ENCODE measurements around the gene STRBP.
"Not testable (repeated sequence)": the region's sequence is repeated elsewhere in the genome, so short reads cannot be mapped to it uniquely, and the experiment has no call there.

STRBP gene

DNA sequence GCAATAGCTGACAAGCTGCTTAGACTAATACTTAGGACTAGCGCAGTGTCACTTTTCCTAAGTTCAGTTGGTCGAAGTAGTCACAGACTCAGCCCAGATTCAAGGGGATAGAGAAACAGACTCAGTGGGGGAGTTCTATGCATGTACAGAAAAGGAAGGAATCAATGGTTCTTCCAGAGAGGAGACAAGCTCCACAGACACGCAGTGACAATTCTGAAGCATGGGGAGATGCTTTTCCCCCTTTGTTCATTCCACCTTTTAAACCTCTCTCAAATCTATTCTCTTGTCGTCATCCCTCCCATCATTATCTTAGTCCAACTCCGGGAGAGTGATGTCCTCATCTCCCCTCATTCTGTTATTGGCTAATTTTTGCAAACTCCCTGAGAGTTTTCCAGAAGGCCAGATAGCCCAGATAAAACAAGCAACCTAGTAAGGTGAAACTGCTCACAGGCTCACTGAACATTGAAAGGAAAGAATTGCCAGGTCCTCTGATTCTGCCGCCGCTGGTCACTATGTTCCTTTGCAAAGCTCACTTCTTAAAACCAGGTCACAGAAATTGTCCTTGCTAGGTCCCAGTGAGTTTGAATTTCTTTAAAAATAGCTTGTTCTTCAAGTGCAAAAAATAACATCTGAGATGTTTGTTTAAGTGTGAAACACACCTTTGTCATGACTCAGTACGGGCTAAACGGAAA, 13.4 kb upstream of the STRBP start:
- no peak overlapping the region for H3K4me3 ChIP-seq (ENCODE audit: low read depth, low read length)
- H3K36me3 ChIP-seq (ENCODE audit: control insufficient read depth, insufficient read depth, low read length) = no peaks in the 10 kb centered on the region
- H3K4me1 ChIP-seq (ENCODE audit: control insufficient read depth, insufficient read depth, low read length) = no peaks in the 10 kb centered on the region
- no peaks in the 10 kb centered on the region for H3K27me3 ChIP-seq (ENCODE audit: control insufficient read depth, insufficient read depth, low read length)
- no peak overlapping the region for H3K9ac ChIP-seq (ENCODE audit: low read depth, low read length)
- H3K9me3 ChIP-seq (ENCODE audit: control insufficient read depth, insufficient read depth, low read length) = no peaks in the 10 kb centered on the region

DNA sequence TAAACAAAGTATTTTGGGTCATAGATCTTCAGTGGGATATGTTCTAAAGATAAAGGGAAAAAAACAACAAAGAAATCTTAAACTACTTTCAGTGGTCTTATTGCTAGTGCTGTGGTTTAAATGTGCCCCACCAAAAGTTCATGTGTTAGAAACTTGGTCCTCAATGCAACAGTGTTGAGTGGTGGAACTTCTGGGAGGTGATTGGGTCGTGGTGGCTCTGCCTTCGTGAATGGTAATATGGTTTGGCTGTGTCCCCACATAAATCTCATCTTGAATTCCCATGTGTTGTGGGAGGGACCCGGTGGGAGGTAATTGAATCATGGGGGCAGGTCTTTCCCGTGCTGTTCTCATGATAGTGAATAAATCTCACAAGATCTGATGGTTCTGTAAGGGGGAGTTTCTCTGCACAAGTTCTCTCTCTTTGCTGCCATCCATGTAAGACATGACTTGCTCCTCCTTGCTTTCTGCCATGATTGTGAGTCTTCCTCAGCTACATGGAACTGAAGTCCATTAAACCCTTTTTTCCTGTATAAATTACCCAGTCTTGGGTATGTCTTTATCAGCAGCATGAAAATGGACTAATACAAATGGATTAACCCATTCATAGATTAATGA, 10.6 kb upstream of the STRBP start:
- not testable (repeated sequence) for H3K36me3 ChIP-seq (ENCODE audit: control insufficient read depth, insufficient read depth, low read length); H3K4me1 ChIP-seq (ENCODE audit: control insufficient read depth, insufficient read depth, low read length); H3K27me3 ChIP-seq (ENCODE audit: control insufficient read depth, insufficient read depth, low read length); H3K9ac ChIP-seq (ENCODE audit: low read depth, low read length); H3K4me3 ChIP-seq (ENCODE audit: low read depth, low read length); H3K9me3 ChIP-seq (ENCODE audit: control insufficient read depth, insufficient read depth, low read length)

DNA sequence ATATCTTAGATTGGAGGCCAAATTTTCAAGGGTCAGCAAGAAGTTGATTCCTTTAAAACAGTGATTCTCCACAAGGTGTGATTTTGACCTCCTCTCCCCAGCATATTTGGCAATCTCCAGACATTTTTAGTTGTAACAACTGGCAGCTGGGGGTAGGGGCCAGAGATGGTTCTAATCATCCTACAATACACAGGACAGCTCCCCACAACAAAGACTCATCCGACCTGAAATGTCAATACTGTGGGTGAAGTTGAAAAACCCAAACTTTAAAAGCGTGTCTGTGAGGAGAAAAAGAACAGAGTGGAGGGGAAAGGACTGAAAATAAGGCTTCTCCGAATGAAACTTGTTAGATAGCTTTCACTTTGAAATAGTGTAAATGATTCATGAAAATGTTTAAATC, 10.0 kb upstream of the STRBP start:
- no peak overlapping the region for H3K9ac ChIP-seq (ENCODE audit: low read depth, low read length)
- H3K36me3 ChIP-seq (ENCODE audit: control insufficient read depth, insufficient read depth, low read length) = no peaks in the 10 kb centered on the region
- no peaks in the 10 kb centered on the region for H3K27me3 ChIP-seq (ENCODE audit: control insufficient read depth, insufficient read depth, low read length)
- H3K4me3 ChIP-seq (ENCODE audit: low read depth, low read length) = no peak overlapping the region
- no peaks in the 10 kb centered on the region for H3K9me3 ChIP-seq (ENCODE audit: control insufficient read depth, insufficient read depth, low read length)
- H3K4me1 ChIP-seq (ENCODE audit: control insufficient read depth, insufficient read depth, low read length) = peaks cover 7% of the 10 kb centered on the region

DNA sequence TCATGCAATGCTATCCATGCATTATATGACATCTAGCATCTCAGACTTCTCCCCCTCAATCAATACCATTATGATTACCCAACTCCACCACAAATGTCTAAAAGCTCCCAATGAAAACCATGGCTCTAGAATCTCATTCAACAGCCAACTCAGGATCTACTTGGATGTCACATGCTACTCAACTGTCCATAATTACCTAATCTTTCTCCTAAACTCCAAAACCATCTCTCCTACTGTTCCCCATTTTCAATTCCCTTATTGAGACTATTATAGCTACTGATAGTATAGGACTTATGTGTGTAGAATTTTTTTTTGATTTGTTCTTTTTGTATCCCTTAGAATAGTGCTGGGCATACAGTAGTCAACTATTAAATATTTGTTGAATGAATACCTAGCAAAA, 8.2 kb upstream of the STRBP start:
- Histone ChIP-seq H3K4me3 (ENCODE audit: low read depth, low read length) (no peak overlapping the region), H3K27me3 (ENCODE audit: control insufficient read depth, insufficient read depth, low read length) (no peaks in the 10 kb centered on the region), H3K9me3 (ENCODE audit: control insufficient read depth, insufficient read depth, low read length) (no peaks in the 10 kb centered on the region), H3K4me1 (ENCODE audit: control insufficient read depth, insufficient read depth, low read length) (peaks cover 7% of the 10 kb centered on the region), H3K36me3 (ENCODE audit: control insufficient read depth, insufficient read depth, low read length) (no peaks in the 10 kb centered on the region), H3K9ac (ENCODE audit: low read depth, low read length) (no peak overlapping the region)

DNA sequence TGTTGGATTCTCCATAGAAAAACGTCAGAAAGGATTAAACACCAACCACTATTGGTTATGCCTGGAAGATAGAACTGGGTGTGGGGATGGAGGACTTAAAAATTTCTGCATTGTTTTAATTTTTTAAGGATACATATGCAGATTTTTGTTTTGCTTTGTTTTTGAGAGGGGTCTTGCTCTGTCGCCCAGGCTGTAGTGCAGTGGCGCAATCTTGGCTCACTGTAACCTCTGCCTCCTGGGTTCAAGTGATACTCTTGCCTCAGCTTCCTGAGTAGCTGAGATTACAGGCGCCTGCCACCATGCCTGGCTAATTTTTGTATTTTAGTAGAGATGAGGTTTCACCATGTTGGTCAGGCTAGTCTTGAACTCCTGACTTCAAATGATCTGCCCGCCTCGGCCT, 2.7 kb upstream of the STRBP start:
- H3K4me1 ChIP-seq (ENCODE audit: control insufficient read depth, insufficient read depth, low read length); H3K9me3 ChIP-seq (ENCODE audit: control insufficient read depth, insufficient read depth, low read length); H3K9ac ChIP-seq (ENCODE audit: low read depth, low read length); H3K4me3 ChIP-seq (ENCODE audit: low read depth, low read length); H3K36me3 ChIP-seq (ENCODE audit: control insufficient read depth, insufficient read depth, low read length); H3K27me3 ChIP-seq (ENCODE audit: control insufficient read depth, insufficient read depth, low read length): not testable (repeated sequence)

DNA sequence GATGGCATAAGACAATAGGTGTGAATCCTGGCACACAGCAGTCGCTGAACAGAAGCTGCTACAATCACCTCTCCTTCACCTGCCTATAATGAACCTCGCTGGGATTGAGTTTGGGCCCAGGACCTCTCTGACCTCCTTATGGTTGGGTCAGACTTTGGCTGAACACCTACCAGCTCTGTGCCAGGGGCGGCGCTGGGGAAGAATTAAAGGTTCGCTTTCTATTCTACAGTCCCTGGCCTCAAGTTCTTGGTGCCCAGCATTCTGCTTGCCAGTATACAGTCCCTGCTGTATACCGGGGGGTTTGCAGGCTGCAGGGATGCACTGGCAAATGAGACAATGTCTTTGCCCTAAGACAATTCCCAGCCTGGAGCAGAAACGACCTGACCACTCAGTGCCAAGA, 895 bp upstream of the STRBP start:
- H3K4me3 ChIP-seq (ENCODE audit: low read depth, low read length) = peak overlapping the region; percentile 79
- peaks cover 4% of the 10 kb centered on the region for H3K27me3 ChIP-seq (ENCODE audit: control insufficient read depth, insufficient read depth, low read length)
- H3K9ac ChIP-seq (ENCODE audit: low read depth, low read length) = peak overlapping the region; percentile 70
- no peaks in the 10 kb centered on the region for H3K9me3 ChIP-seq (ENCODE audit: control insufficient read depth, insufficient read depth, low read length)
- no peaks in the 10 kb centered on the region for H3K36me3 ChIP-seq (ENCODE audit: control insufficient read depth, insufficient read depth, low read length)
- peaks cover 8% of the 10 kb centered on the region for H3K4me1 ChIP-seq (ENCODE audit: control insufficient read depth, insufficient read depth, low read length)

DNA sequence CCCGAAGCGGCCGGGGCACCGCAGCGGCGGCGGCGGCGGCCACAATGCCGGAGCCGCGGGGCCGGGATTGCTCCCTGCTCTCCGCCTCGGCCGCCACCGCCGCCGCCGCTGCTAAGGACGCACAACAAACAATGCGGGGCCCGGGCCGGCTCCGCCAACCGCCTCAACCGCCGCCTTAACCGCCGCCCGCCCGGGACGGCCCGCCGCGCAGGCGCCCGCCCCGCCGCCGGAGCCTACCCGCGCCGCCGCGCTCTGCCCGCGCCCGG, 254 bp downstream of the STRBP start:
- Histone ChIP-seq H3K4me3 (ENCODE audit: low read depth, low read length) (peak overlapping the region; percentile 66), H3K27me3 (ENCODE audit: control insufficient read depth, insufficient read depth, low read length) (peaks cover 4% of the 10 kb centered on the region), H3K36me3 (ENCODE audit: control insufficient read depth, insufficient read depth, low read length) (no peaks in the 10 kb centered on the region), H3K9ac (ENCODE audit: low read depth, low read length) (no peak overlapping the region), H3K4me1 (ENCODE audit: control insufficient read depth, insufficient read depth, low read length) (peaks cover 13% of the 10 kb centered on the region), H3K9me3 (ENCODE audit: control insufficient read depth, insufficient read depth, low read length) (no peaks in the 10 kb centered on the region)

DNA sequence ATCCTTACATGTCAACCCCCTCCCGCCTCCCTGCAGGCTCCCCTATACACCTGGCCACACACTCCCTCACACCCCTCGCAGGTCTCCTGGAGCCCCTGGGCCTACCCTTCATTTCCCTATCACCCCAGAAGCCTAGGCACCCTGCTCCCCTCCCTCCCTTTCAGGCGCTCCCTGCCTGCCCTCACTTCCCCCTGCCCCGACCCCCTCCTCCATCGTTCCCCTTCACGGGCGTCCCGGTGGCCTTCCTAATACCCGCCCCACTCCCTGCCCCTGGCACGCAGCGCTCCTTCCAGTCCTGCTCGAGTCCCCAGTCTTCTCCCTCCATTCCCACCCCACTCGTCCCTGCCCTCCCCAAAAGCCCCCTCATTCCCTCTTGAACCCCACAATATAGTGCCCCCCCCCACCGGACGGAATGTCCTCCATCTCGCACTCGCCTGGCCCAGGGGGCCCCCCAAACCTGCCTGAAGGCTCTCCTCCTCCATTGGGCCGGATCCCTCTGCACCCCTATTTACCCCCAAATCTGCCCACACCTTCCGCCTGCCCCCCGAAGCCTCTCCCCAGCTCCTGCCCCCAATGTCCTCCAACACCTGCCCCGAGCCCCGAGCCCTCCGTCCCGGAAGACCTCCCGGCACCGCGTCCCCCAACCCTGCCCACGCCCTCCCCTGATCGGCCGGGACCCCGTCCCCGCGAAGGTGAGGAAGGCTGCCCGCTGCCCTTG, 746 bp downstream of the STRBP start:
- no peaks in the 10 kb centered on the region for H3K9me3 ChIP-seq (ENCODE audit: control insufficient read depth, insufficient read depth, low read length)
- peaks cover 4% of the 10 kb centered on the region for H3K27me3 ChIP-seq (ENCODE audit: control insufficient read depth, insufficient read depth, low read length)
- peak overlapping the region; percentile 66 for H3K4me3 ChIP-seq (ENCODE audit: low read depth, low read length)
- peaks cover 18% of the 10 kb centered on the region for H3K4me1 ChIP-seq (ENCODE audit: control insufficient read depth, insufficient read depth, low read length)
- H3K36me3 ChIP-seq (ENCODE audit: control insufficient read depth, insufficient read depth, low read length) = no peaks in the 10 kb centered on the region
- H3K9ac ChIP-seq (ENCODE audit: low read depth, low read length) = no peak overlapping the region

DNA sequence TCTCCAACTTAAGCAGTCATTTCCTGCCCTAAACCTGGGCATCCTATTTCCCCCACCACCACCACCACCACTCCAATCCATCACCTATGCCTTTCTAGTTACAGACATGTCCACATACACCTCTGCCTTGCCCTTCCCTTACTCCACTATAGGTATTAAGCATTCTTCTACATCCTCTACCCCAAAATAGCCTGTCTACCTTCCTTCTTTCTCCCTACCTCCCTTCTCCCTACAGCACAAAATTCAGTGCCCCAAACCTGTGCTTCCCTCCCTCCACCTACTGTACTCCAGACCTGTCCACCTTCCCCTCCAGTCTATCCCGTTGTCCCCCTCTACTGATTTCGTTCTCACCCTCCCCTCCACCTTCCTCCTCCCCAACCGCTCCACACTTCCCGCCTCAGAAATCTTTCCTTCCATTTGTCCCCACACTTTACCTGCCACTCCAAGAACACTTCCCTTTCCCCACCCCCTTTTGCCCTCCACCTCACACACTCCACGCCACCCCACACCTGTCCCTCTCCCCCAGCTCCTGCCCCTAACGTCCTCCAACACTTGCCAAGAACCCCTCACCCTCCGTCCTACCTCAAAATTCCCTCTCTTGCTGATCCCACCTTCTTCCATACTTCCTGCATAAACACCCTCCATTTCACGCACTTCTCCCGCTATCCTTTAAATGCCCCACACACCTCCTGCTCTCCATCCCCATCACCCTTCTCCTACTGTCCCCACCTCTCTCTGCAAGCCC, 1.6 kb downstream of the STRBP start:
- H3K9ac ChIP-seq (ENCODE audit: low read depth, low read length) = no peak overlapping the region
- peaks cover 24% of the 10 kb centered on the region for H3K4me1 ChIP-seq (ENCODE audit: control insufficient read depth, insufficient read depth, low read length)
- H3K36me3 ChIP-seq (ENCODE audit: control insufficient read depth, insufficient read depth, low read length) = no peaks in the 10 kb centered on the region
- no peaks in the 10 kb centered on the region for H3K9me3 ChIP-seq (ENCODE audit: control insufficient read depth, insufficient read depth, low read length)
- H3K27me3 ChIP-seq (ENCODE audit: control insufficient read depth, insufficient read depth, low read length) = peaks cover 4% of the 10 kb centered on the region
- peak overlapping the region; percentile 66 for H3K4me3 ChIP-seq (ENCODE audit: low read depth, low read length)

DNA sequence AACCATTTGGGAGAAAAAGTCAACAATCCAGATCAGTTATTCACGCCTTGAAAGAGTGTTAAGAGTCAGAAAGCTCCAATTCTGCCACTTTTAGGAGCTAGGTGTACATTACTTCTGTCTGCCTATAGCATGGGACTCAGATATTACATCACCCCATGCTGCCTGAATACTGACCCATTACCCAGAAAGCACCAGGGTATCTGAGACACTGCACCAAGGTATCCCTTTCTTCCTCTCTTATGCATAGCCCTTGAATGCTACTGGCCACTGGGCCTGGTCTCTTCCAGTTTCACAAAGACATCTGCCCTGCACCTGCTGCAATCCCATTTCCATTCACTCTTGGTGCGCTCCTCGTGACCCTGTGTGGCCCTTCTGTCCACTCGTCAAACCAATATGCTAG, 2.6 kb downstream of the STRBP start:
- H3K9ac ChIP-seq (ENCODE audit: low read depth, low read length) = no peak overlapping the region
- peaks cover 24% of the 10 kb centered on the region for H3K4me1 ChIP-seq (ENCODE audit: control insufficient read depth, insufficient read depth, low read length)
- H3K36me3 ChIP-seq (ENCODE audit: control insufficient read depth, insufficient read depth, low read length) = no peaks in the 10 kb centered on the region
- peaks cover 4% of the 10 kb centered on the region for H3K27me3 ChIP-seq (ENCODE audit: control insufficient read depth, insufficient read depth, low read length)
- H3K4me3 ChIP-seq (ENCODE audit: low read depth, low read length) = no peak overlapping the region
- H3K9me3 ChIP-seq (ENCODE audit: control insufficient read depth, insufficient read depth, low read length) = no peaks in the 10 kb centered on the region

DNA sequence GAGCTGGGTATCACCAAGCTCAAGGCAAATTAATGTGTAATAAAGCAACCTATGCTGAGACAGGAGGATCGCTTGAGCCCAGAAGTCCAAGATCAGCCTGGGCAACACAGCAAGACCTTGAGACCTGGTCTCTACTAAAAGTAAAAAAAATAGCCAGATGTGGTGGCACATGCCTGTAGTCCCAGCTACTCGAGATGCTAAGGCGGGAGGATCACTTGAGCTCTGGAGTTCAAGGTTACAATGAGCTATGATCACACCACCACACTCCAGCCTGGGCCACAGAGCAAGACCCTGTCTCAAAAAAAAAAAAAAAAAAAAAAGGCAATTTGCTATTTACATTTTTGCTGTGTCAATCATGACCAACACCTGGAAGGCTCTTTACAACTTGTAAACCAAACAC, 5.2 kb downstream of the STRBP start:
- no peak overlapping the region for H3K9ac ChIP-seq (ENCODE audit: low read depth, low read length)
- H3K9me3 ChIP-seq (ENCODE audit: control insufficient read depth, insufficient read depth, low read length) = no peaks in the 10 kb centered on the region
- H3K36me3 ChIP-seq (ENCODE audit: control insufficient read depth, insufficient read depth, low read length) = no peaks in the 10 kb centered on the region
- H3K27me3 ChIP-seq (ENCODE audit: control insufficient read depth, insufficient read depth, low read length) = no peaks in the 10 kb centered on the region
- no peak overlapping the region for H3K4me3 ChIP-seq (ENCODE audit: low read depth, low read length)
- H3K4me1 ChIP-seq (ENCODE audit: control insufficient read depth, insufficient read depth, low read length) = peaks cover 24% of the 10 kb centered on the region

DNA sequence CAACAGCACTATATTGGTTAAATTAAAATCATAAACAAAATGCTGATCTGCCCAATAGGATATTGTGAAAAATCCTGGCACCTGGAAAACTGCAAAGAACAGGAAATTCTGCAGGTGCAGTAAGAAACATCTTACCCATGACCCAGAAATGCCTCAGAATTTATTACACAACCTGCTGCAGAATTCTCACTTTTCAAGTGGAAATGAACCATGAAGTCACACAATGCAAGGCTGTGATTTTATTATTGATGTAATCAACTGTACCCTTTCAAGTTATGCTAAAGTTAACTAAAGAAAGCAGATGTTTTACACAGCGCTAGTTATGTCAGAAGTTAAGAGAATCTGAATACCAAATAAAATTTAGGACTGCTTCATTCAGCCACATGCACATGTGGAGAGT, 6.0 kb downstream of the STRBP start:
- no peaks in the 10 kb centered on the region for H3K9me3 ChIP-seq (ENCODE audit: control insufficient read depth, insufficient read depth, low read length)
- H3K9ac ChIP-seq (ENCODE audit: low read depth, low read length) = no peak overlapping the region
- H3K4me3 ChIP-seq (ENCODE audit: low read depth, low read length) = no peak overlapping the region
- no peaks in the 10 kb centered on the region for H3K27me3 ChIP-seq (ENCODE audit: control insufficient read depth, insufficient read depth, low read length)
- peaks cover 24% of the 10 kb centered on the region for H3K4me1 ChIP-seq (ENCODE audit: control insufficient read depth, insufficient read depth, low read length)
- no peaks in the 10 kb centered on the region for H3K36me3 ChIP-seq (ENCODE audit: control insufficient read depth, insufficient read depth, low read length)

All from iPS-15b (cell line).